GM21619 (cell line): Measurements from ENCODE around the gene CHML.

Source experiments
- ATAC-seq: cut with Tn5 transposase; IDR thresholded peaks from one replicate; pipeline ENCODE4 v1.9.1; 2021; ENCODE audit not compliant: unreplicated experiment

Gene CHML

DNA sequence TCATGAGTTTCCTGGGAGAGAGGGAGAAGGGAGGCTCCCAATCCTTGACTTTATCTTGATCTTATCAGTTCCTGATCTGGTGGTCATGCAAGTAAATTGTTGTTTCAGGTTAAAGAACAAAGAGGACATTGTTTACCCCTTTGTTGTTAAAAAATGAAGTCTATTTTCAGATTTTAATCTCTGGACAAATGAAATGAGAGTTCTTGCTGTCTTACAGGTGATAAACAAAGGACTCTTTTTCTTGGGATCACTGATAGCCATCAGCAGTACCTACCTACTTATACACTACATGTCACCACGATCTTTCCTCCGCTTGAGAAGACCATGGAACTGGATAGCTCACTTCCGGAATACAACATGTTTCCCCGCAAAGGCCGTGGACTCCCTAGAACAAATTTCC, 48.4 kb downstream of the CHML start:
- ATAC-seq: no peak

DNA sequence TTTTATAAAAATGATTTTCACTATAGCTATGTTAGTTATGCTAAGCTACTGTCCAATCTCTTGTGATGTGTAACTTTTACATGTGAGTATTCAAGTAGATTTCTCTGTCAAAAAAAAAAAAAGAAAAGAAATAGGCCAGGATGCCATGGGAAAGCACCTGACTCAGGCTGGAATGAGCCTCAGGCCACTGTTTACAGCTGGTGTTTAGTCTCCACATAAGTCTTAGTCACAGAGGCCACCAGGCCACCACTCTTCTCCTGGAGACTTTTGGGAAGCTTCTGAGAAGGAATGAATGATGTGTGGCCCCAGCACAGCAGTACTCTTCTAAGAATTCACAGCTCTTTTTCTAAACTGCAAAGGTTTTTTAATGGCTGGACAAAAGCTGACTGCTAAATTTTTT, 48.9 kb downstream of the CHML start:
- ATAC-seq: no peak

DNA sequence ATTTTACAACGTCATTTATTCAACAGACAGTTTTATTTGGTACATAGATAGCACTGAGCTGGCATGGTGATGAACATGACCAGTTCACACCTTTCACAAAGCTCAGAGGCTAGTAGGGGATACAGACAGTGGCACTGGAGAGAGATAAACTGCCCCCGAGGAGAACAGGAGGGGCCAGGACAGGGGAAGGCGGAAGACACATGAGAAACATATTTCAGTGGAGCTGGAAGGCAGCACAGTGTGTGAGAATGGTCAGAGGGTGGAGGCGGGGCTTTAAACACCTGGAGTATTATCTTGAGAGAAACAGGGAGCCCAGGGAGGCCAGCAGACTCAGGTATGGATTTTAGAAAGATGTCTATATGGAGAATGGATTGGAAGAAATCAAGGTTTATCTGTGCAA, 49.5 kb downstream of the CHML start:
- no peak for ATAC-seq
